HG02981 (cell line): ENCODE measurements around the gene EMC1.
"Not testable (repeated sequence)": the region's sequence is repeated elsewhere in the genome, so short reads cannot be mapped to it uniquely, and the experiment has no call there.

ENCODE experiments used
- ATAC-seq: cut with Tn5 transposase; IDR thresholded peaks from one replicate; pipeline ENCODE4 v1.9.1; 2021; ENCODE audit warnings: mild to moderate bottlenecking, moderate library complexity; ENCODE audit not compliant: unreplicated experiment

The EMC1 gene

GRCh38 chr1:19220080-19220846 lies 31.1 kb downstream of the EMC1 start:
- ATAC-seq = no peak

DNA sequence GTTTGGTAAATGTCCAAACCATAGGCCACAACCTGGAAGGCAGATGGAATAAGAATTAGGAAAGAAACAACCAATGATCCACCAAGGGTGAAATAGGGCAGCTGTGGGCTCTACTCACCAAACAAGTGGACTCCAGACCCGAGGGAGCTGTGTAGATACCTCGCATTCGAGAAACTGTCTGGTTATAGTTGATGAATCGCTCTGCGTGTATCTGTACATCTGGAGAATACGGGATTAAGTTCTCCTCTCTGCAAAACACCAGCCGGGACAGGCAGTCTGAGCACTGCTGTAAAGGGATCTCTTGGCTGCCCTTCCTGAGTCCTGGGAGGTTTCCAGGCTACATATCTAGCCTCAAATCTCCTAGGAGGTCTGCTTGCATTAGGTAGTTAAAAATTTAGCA lies 31.9 kb downstream of the EMC1 start:
- no peak for ATAC-seq

DNA sequence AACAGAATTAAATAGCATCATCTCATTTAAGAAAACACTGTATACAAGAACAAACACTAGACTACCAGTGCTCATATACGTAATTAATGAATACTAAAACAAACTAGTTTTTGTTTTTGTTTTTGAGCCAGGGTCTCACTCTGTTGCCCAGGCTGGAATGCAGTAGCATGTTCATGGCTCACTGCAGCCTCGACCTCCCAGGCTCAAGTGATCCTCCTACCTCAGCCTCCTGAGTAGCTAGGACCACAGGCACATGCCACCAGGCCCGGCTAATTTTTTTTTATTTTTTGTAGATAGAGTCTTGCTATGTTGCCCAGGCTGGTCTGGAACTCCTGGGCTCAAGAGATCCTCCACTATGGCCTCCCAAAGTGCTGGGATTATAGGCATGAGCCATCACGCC lies 34.7 kb downstream of the EMC1 start:
- ATAC-seq = not testable (repeated sequence)

DNA sequence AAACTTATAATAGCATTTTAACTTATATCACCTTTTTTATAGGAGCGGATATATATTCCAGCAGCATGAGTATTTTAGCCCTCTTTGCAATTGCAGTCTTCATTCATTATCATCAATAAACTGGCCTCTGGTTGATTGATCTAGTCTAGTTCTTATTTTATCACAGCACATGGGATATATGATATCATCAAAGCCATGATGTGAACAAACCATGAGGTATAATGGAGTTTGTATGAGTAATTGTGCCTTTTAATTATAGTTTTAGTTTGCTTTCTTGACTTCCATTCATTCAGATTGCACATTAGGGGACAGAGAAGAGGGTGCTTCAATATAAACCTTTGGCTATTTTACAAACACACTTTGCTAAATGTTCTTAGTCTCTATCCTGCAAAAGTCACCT lies 37.7 kb downstream of the EMC1 start:
- no peak for ATAC-seq

DNA sequence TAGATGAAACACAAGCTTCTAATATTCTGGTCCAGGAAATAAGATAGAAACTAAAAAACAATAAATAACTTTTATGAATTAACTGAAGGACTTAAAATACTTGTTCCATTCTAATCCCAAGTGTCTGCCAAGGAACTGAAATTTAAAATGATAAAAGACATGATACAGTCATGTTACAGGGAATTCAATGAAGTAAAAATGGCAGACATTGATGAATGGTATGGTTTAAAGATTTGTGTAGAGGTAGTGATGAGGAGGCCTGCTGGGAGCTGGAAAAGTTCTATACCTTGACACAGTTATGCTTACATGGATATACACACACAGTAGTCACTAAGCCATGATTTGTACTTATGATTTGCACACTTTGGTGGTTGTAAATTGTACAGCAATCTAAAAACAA lies 39.2 kb downstream of the EMC1 start:
- no peak for ATAC-seq

GRCh38 chr1:19210772-19211549 lies 40.4 kb downstream of the EMC1 start:
- ATAC-seq = no peak

DNA sequence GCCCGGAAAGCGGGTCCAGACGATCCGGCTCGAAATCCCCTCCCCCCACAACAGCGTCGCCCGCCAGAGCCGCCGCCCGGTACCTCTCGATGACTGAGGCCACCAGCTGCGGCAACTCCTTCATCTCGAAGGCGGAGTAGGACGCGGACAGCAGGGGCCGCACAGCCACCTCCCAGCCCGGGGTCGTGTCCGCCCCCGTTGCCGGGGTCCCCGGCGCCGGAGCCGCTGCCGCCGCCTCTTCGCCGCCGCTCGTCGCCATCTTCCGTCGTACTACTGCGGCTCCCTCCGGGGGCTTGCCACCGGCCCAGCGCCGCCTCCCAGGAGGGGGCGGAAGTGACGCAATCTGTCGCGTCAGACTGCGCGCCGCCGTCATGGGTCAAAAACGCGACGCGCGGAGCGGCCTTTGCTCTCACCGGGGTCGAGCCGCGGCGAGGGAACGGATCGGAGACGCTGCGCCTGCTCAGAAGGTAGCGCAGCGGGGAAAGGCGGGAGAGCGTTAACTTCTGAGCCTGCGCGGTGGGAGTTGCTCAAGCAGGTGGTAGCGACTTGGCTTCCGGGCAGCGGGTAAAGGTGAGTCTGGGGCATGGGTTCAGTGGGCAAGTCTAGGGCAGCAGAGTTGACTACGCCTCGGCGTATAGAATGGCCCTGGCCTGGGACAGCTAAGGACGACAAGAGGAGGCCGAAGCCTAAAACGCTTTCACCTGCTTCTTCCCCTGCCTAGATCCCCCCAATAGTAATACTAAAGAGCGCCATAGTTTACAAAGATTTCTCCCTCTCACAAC lies 41.1 kb downstream of the EMC1 start, which contains the start of gene UBR4:
Gene UBR4 (minus strand): TSS at position 277 of the 782 bp plus-strand sequence. CDS start 18 bp downstream, at position 259.
- peak; percentile 83 for ATAC-seq

DNA sequence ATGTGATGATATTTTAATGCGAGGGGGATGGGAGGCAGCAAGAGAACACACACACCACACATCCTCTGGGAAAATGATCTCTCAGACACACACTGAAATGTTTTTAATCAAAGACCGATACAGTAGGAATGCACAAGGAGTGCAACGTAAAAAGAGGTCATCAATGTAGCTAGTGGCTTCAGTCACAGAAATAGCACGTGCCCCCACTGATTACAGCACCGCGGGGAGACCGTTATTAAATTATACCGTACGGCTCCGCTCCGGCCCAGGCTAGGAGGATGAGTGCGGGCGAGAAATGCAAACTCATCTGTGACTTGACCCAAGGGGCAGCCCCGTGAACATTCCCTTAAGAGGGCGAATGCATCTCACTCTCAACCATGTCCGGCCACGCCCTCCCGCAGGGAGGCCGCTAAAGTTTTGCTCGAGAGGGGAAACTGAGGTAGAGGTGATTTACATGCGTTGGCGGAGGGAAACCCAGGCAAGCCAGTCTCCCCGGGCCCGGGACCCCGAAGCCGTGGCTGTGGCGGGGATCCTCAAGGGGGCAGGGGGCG lies 41.8 kb downstream of the EMC1 start:
- peak; percentile 45 for ATAC-seq

DNA sequence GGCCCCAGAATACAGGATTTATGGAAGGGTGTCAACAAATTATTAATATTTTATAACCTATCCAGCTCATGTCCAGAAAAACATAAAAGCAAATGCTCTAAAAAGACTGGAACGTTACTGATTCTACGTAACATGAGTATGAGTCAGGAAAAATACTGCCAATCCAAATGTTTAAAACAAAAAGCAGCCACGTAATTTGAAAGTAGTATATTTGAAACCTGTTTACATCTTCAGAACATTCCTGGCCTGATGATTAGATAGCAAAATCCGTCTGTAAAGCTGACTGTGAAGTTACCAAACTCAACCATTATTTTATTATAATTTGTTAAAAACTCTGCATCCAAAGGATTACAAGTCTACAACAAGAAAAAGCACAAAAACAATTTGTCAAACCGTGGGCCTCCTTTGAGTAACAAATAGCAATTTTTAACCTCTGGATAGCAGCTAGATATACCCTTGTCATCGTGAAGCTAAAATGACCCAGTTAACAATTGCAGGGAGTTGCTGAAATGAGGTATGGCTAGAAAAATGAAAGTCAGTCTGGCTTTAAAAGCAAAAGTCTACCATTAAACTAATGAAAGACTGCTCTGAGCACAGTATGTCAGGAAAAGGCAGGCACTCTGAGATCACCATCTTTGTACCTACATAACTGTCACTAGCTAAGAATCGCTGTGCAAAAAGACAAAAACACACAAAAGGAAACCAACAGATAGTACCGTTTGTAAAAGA lies 42.5 kb downstream of the EMC1 start:
- no peak for ATAC-seq

- no peak for ATAC-seq
Measured at GRCh38 chr1:19206947-19207346, 44.4 kb downstream of the EMC1 start.

DNA sequence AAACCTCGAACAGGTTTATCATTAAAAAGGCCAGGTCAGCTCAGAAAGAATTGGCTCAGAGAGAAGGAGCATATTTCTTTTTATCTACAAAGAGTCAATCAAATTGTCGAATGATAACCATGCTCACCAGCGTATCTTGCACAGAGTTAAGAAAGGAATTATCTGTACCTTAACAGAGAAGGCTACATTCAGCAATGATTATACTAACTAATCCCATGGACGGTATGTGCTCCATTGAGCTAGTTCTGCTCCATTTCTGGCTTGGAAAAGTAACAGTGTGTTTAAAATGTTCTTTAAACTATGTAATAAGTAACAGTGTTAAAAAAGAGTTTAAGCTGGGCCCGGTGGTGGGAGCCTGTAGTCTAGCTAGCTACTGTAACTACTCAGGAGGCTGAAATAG lies 45.5 kb downstream of the EMC1 start:
- no peak for ATAC-seq

GRCh38 chr1:19205403-19205802 lies 45.9 kb downstream of the EMC1 start:
- ATAC-seq = no peak

DNA sequence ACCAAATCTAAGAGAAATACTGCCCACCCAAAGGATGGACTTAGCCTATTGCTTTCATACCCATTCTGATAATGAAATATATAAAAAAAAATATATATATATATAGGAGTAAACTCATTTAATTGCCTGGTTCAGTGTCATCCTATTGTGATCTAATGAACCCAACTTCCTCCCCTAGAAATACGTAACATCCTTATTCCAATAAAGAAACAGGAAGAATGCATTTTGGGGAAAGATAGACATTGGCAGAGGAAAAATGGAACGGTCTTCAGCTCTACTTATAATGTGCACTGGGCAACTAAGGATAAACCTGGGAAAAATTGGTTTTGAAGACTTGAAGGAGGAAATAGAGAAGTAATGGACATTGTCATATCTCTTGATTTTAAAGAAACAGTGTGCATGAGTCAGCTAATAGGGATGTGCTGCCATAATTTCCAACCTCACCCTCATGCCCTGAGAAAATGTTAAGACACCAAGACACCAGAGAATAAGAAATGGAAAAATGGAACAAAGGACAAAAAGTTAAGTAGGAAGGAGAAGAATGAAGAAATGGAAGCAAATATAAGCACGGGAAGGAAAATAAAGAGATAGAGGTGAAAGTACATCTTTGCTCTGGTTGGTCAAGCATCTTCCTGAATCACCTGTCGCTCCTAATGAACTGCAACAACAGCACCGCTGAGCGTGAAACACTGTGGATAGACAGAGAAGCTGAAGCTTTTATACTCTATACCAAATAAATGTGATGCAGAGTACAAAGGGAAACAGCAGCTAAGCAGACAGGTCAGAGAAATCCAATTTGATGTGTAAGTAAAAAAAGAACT lies 46.7 kb downstream of the EMC1 start:
- no peak for ATAC-seq

DNA sequence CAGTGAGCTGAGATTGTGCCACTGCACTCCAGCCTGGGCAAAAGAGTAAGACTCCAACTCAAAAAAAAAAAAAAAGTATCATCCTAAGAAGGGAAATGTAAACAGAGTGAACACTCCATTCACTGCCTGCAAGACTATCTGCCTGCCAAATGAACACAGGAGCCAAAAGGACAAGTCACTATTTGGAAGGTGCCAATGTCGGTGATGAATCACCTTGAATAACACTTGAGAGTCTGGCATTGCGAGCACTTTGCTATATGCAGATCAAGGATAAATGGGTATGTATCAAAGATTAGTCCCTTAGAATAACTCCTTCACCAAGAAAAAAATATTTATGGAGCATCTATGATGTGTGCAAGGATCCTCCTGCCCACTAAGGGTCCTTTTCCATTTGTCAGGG lies 47.9 kb downstream of the EMC1 start:
- ATAC-seq = no peak

- ATAC-seq = no peak
Measured at GRCh38 chr1:19202396-19202795, 48.9 kb downstream of the EMC1 start.

- no peak for ATAC-seq
Measured at GRCh38 chr1:19199969-19200604, 51.2 kb downstream of the EMC1 start.

DNA sequence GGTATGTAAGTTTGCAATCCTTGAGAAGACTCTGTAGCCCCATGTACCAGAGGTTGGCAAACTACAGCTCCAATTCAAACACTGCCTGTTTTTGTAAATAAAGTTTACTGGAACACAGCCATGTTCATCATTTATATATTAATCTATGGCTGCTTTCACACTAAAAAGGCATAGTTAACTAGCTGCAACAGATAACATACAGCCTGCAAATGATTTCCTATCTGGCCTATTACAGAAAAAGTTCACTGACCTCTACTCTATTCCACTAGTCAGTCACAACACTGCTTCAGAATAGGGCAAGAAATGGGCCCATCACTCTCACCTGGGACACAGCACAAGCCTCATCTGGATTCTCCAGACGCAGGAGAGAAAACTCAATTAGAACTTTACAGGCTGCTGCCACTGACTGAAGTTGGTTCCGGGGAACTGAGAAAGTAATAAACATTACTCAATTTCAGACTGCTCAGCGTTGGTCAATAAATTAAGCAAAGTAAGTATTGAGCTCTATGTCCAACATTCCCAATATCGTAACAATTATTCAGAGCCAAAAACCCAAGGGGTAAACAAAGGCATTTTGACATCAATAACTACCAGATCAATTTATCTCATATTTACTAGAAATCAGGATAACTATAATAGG lies 51.9 kb downstream of the EMC1 start:
- no peak for ATAC-seq

- ATAC-seq = no peak
Measured at GRCh38 chr1:19198820-19199219, 52.5 kb downstream of the EMC1 start.

DNA sequence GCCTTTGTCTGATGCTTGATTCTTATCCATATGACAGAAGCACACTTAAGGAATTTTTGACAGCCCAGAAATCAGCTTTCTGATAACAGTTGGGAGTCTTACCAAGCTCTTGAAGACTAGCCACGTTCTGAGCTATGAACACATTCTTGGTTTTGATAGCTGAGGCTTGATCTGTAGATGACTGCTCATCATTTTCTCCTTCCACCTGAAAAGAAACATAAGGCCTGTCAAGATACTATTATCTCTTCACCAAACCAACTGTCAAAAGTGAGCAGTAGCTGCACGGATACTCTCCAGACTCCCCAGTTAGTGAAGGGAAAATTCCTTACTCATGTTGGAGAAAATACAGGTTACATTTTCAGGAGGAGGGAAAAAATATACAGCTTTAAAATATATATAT lies 53.5 kb downstream of the EMC1 start:
- no peak for ATAC-seq
